ENCODE measurements around the gene TMEM164. TPM values are rescaled to one million over a fixed set of nuclear protein-coding genes. Genes with fewer than 3 reads are reported as not detected.
A peak's percentile ranks its signal among the peaks of the same experiment; 100 is the strongest.

Gene TMEM164
- total RNA-seq, 1 donor from 2014 or later, result 84.6 TPM

DNA sequence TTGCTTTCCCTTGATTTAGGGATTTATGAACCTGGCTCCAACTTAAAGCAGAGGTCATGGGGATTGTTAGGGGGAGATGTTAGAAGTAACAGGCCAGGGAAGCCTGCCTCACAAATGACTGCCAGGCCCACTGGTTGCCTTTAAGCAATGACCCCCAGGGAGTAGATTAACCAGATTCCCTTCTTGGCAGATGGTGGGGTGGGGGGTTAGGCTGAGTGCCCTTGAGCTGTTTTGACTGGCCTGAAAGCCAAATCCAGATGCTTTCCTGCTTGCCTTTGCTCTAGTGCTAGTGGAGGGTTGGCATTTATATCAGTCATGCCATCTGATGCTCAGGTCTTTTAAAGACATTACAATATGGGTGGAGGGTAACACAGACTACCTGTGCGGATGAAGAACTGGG lies 128.1 kb downstream of the TMEM164 start:
- no peak for ATAC-seq
- TF ChIP-seq, protein P1, sequence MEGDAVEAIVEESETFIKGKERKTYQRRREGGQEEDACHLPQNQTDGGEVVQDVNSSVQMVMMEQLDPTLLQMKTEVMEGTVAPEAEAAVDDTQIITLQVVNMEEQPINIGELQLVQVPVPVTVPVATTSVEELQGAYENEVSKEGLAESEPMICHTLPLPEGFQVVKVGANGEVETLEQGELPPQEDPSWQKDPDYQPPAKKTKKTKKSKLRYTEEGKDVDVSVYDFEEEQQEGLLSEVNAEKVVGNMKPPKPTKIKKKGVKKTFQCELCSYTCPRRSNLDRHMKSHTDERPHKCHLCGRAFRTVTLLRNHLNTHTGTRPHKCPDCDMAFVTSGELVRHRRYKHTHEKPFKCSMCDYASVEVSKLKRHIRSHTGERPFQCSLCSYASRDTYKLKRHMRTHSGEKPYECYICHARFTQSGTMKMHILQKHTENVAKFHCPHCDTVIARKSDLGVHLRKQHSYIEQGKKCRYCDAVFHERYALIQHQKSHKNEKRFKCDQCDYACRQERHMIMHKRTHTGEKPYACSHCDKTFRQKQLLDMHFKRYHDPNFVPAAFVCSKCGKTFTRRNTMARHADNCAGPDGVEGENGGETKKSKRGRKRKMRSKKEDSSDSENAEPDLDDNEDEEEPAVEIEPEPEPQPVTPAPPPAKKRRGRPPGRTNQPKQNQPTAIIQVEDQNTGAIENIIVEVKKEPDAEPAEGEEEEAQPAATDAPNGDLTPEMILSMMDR (IDR thresholded peaks at IDR 0.05), result no peak
- Histone ChIP-seq H3K4me1 (no peaks in the 10 kb centered on the region), H3K4me3 (no peak overlapping the region), H3K36me3 (no peaks in the 10 kb centered on the region), H3K27me3 (no peaks in the 10 kb centered on the region), H3K27ac (no peak overlapping the region), H3K9me3 (no peaks in the 10 kb centered on the region)
- DNase-seq, result no peak
- intact Hi-C loops (cut with DNase I), result no loop called here

DNA sequence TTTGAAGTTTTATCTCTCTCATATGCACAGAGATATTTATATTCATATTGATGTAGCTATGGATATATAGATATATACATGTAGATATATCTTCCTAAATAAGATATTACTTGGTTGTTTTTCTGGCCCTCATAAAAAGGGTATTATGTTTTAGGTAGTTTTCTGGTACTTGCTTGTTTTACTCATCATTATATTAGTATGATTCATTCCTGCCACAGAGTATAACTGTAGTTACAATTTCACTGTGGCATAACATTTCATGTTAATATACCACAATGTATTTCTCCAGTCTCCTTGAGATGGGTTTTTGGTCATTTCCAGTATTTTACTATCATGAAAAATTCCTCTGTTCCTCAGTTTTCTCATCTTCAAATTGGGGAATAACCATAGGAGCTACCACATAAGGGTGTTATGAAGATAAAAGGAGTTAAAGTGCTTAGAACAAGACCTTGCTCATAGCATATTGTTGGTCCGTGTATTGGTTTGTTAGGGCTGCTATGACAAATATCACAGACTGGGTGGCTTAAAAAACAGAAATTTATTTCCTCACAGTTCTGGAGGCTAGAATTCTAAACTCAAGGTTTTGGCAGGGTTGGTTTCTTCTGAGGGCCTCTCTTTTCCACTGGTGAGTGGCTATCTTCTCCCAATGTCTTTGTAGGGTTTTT lies 129.7 kb downstream of the TMEM164 start:
- ATAC-seq, result no peak
- Histone ChIP-seq H3K27ac (no peak overlapping the region), H3K9me3 (no peaks in the 10 kb centered on the region), H3K27me3 (no peaks in the 10 kb centered on the region), H3K4me1 (no peaks in the 10 kb centered on the region), H3K4me3 (no peak overlapping the region), H3K36me3 (no peaks in the 10 kb centered on the region)
- no peak for DNase-seq
- TF ChIP-seq, protein P1 (IDR thresholded peaks at IDR 0.05), result no peak
- intact Hi-C loops (cut with DNase I), result no loop called here

DNA sequence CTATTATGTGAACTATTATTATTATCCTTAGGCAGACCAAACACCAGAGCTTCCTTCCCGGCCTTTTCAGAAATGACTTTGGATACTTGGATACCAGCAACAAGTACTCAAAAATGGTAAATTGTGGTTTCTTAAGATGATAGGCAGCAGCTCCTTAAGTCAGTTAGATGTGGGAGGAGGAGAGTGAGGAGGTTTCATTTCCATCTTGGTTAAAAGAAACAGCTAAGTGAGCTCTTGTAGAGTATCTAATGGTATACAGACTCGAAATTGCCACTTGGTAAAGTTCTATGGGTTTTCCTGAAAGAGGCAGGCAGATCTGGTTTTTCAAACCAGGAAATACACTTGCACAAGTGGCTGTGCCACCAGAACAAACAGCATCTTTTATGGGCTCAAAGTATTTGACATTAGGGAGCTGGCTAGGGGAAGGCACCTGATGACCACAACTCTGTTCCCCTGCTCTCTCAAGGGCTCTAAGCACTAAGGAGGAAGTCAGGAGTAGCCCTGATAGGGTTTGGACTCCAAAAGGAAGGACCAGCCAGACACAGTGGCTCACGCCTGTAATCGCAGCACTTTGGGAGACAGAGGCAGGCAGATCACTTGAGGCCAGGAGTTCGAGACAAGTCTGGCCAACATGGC lies 130.9 kb downstream of the TMEM164 start:
- H3K27me3 ChIP-seq, result no peaks in the 10 kb centered on the region
- H3K4me3 ChIP-seq, result no peak overlapping the region
- DNase-seq, result no peak
- peak; percentile 85 for ATAC-seq
- H3K4me1 ChIP-seq, result no peaks in the 10 kb centered on the region
- intact Hi-C loops (cut with DNase I), result no loop called here
- no peak overlapping the region for H3K27ac ChIP-seq
- TF ChIP-seq, protein P1 (IDR thresholded peaks at IDR 0.05), result no peak
- H3K36me3 ChIP-seq, result no peaks in the 10 kb centered on the region
- no peaks in the 10 kb centered on the region for H3K9me3 ChIP-seq

DNA sequence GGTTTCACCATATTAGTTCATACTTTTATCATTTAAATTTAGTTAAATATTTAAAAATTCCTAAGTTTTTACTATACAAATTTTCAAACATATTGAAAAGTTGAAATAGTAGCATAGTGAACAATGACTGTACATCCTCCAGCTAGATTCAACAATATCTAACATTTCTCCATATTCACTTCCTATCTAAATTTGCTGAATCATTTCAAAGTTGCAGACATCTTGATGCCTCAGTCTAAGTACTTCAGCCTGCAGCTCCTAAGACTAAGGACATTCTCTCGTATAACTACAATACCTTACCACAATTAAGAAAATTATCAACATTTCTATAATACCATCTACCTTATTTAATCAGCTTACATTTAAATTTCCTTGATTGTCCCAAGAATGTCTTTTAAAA lies 132.7 kb downstream of the TMEM164 start:
- ATAC-seq, result no peak
- H3K4me1 ChIP-seq, result no peaks in the 10 kb centered on the region
- intact Hi-C loops (cut with DNase I), result no loop called here
- no peak overlapping the region for H3K4me3 ChIP-seq
- no peaks in the 10 kb centered on the region for H3K36me3 ChIP-seq
- no peaks in the 10 kb centered on the region for H3K9me3 ChIP-seq
- DNase-seq, result no peak
- H3K27ac ChIP-seq, result no peak overlapping the region
- no peaks in the 10 kb centered on the region for H3K27me3 ChIP-seq
- TF ChIP-seq, protein P1 (IDR thresholded peaks at IDR 0.05), result no peak

DNA sequence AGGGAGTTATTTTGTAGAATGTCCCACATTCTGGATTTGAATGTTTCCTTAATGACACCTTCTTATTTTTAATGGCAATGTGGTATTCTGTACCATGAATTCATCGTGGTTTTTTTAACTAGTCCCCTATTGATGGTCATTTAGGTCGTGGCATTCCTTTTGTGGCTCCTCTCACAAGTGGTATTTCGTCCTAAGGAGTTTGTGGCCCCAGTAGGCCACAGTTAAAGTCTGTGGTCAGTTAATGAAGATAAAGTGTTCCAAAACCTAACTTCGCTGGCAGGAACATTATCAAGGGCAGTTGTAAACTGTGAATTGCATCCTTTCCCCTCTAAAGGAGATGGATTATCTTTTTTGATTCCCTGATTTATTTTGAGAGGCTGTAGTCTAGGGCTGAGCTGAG lies 133.2 kb downstream of the TMEM164 start:
- no peak for ATAC-seq
- no peaks in the 10 kb centered on the region for H3K9me3 ChIP-seq
- intact Hi-C loops (cut with DNase I), result no loop called here
- TF ChIP-seq, protein P1 (IDR thresholded peaks at IDR 0.05), result no peak
- H3K36me3 ChIP-seq, result no peaks in the 10 kb centered on the region
- H3K4me1 ChIP-seq, result no peaks in the 10 kb centered on the region
- DNase-seq, result no peak
- H3K27ac ChIP-seq, result no peak overlapping the region
- H3K4me3 ChIP-seq, result no peak overlapping the region
- H3K27me3 ChIP-seq, result no peaks in the 10 kb centered on the region
